Upper lobe of right lung (tissue), 1 donor: ENCODE data around the gene HIVEP3. TPM values are rescaled to one million over a fixed set of nuclear protein-coding genes. Genes with fewer than 3 reads are reported as not detected.

Experiments used
- ATAC-seq: fragments of 200-7000 bp; cut with Tn5 transposase; one replicate; pipeline ENCODE4 v1.9.1; 2020; ENCODE audit warnings: mild to moderate bottlenecking, moderate library complexity
- DNase-seq: peaks from one replicate; pipeline ENCODE4 v3.0.0-alpha.2; 2020
- H3K27ac ChIP-seq: fragments of 200-600 bp; one replicate; pipeline ENCODE4 v1.8.0; 2022
- H3K27me3 ChIP-seq: fragments of 200-600 bp; one replicate; pipeline ENCODE4 v1.8.0; 2022; ENCODE audit warnings: mild to moderate bottlenecking
- H3K36me3 ChIP-seq: fragments of 200-600 bp; one replicate; pipeline ENCODE4 v1.8.0; 2022
- H3K4me1 ChIP-seq: fragments of 200-600 bp; one replicate; pipeline ENCODE4 v1.8.0; 2022
- H3K4me3 ChIP-seq: fragments of 200-600 bp; one replicate; pipeline ENCODE4 v1.8.0; 2022; ENCODE audit warnings: mild to moderate bottlenecking
- H3K9me3 ChIP-seq: fragments of 200-600 bp; one replicate; pipeline ENCODE4 v1.8.0; 2022
- CTCF ChIP-seq: fragments of 200-600 bp; IDR thresholded peaks from one replicate; pipeline ENCODE4 v1.8.0; 2022; ENCODE audit warnings: antibody characterized with exemption
- intact Hi-C: fragments of 100-400 bp; cut with DNase I; formaldehyde crosslinking; loops from one replicate; pipeline ENCODE4 v1.11.0; 2022
- total RNA-seq: library from RNA; stranded (reverse); fragmentation: NEBNext Ultra II Directional; extraction: Animal tissue kit (Norgen Biotek cat#: 25700); gene quantifications from one replicate; pipeline ENCODE4 v1.2.1, GENCODE V29; 2021
- donor health status: DM: no; HTN: yes; CAD: no; lungs with severe emphysema.

HIVEP3 gene
- total RNA-seq, 1 donor from 2014 or later, result 16.6 TPM

DNA sequence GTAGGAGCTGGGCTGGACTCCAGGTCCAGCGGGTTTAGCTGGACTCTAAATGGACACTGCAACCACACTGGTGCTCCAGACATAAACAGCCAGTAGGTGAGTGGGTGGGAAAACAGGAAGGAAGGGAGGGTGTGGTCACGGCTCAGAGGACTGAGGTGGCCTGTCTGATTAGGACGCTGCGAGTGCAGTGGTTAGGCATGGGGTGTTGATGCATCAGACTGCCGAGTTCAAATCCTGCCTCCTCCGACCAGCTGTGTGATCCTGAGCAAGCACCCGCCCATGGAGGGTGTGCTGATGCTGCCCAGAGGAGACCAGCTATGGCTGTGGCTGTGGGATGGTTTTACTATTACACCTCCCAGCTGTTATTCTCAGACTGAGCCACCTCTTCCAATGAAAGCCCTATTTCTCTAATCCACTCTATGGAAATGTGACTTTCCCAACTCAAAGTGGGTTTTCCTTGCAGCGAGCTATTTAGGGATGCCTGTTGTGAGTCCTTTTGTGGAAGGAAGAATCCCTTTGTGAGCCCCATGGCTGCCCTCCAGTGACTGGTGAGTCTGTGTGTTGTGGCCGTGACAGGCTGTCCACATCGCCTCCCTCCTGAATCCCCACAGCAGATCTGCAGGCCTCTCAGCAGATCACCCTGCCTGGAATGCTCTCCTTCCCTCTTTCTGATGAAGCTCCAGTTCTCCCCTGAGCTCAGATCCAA is 377.7 kb downstream of the HIVEP3 start:
- H3K27me3 ChIP-seq, result no peaks in the 10 kb centered on the region
- H3K27ac ChIP-seq, result no peak overlapping the region
- ATAC-seq (peak; percentile 81), DNase-seq (peak; percentile 67)
- H3K9me3 ChIP-seq, result no peaks in the 10 kb centered on the region
- H3K36me3 ChIP-seq, result no peaks in the 10 kb centered on the region
- H3K4me3 ChIP-seq, result no peak overlapping the region
- peaks cover 13% of the 10 kb centered on the region for H3K4me1 ChIP-seq
- intact Hi-C loops, result no loop called here
- TF ChIP-seq CTCF, result no peak

DNA sequence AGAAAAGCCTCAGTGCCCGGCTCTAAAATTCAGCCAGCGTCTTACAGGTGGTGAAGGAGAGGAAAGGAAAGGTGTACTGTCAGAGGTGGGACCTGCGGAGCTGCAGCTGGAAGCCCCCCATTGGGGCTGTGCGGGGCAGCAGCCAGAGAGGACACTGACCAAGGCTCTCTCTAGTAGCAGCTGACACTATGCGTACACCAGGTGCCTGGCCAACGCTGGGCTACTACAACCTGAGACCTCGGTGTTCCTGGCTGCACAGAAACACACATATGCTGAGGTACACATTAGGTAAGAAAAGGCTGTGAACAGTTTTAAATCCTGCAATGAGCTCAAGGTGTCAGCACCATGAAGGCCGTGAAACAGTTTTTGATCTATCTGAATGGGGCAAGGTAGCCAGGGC is 378.7 kb downstream of the HIVEP3 start:
- no peak overlapping the region for H3K4me3 ChIP-seq
- H3K9me3 ChIP-seq, result no peaks in the 10 kb centered on the region
- intact Hi-C loops, result no loop called here
- no peak overlapping the region for H3K27ac ChIP-seq
- no peaks in the 10 kb centered on the region for H3K36me3 ChIP-seq
- no peak for TF ChIP-seq CTCF
- H3K4me1 ChIP-seq, result peaks cover 13% of the 10 kb centered on the region
- DNase-seq (peak; percentile 43), ATAC-seq (no peak)
- H3K27me3 ChIP-seq, result no peaks in the 10 kb centered on the region

DNA sequence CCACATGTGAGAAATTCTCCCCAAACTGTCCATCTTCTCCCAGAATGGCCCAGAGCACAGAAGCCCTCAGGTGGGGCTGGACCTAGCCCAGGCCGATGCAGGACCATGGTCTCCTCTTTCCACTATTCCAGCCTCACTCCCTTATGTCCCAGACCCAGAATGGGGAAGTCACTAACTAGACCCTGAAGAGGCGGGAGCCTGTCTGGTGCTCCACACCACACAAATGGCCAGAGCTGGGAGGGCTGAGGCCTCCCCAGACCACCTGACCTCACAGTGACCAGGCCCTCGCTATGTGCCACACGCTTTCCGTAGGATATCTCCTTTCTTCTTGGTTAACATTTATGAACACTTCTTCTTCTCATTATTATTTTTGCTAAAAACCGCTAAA is 379.3 kb downstream of the HIVEP3 start:
- no peaks in the 10 kb centered on the region for H3K9me3 ChIP-seq
- H3K27ac ChIP-seq, result no peak overlapping the region
- no peak for ATAC-seq
- peak; percentile 45 for DNase-seq
- H3K27me3 ChIP-seq, result no peaks in the 10 kb centered on the region
- no peaks in the 10 kb centered on the region for H3K36me3 ChIP-seq
- intact Hi-C loops, result no loop called here
- no peak overlapping the region for H3K4me3 ChIP-seq
- peaks cover 13% of the 10 kb centered on the region for H3K4me1 ChIP-seq
- no peak for TF ChIP-seq CTCF

DNA sequence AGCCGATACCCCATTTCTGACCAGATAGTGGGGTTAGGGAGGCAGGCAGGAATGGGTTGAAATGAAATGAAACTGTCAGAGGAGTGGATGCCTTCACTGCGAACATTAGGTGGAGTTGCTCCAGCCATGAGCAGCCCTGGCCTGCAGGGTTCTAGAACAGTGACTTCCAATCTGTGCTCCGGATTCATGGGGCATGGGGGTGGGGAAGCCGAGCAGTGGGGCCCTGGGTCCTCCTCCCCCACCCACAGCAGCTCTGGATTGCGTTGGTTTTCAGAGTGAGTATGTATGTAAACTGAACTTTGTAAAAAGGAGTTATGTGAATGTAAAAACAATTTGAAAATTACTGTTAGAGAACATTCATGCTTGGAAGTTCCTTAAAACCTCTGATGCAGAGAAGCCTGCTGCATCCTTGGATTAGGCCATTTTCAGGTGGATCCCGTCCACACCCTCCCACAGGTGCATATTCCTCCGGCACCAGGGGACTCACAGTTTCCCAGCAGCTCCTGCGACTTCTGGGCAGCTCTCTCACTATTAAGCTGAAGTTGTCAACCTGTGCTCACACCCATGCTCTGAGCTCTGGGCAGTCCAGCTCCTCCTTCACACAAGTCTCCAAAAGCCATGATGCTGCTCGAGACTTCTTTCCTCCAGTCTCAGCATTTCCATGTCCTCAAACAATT is 379.8 kb downstream of the HIVEP3 start:
- Histone ChIP-seq H3K27me3 (no peaks in the 10 kb centered on the region), H3K4me3 (no peak overlapping the region), H3K9me3 (no peaks in the 10 kb centered on the region), H3K4me1 (peaks cover 13% of the 10 kb centered on the region), H3K27ac (no peak overlapping the region), H3K36me3 (no peaks in the 10 kb centered on the region)
- TF ChIP-seq CTCF, result no peak
- peak; percentile 32 for DNase-seq
- intact Hi-C loops, result no loop called here
- no peak for ATAC-seq

DNA sequence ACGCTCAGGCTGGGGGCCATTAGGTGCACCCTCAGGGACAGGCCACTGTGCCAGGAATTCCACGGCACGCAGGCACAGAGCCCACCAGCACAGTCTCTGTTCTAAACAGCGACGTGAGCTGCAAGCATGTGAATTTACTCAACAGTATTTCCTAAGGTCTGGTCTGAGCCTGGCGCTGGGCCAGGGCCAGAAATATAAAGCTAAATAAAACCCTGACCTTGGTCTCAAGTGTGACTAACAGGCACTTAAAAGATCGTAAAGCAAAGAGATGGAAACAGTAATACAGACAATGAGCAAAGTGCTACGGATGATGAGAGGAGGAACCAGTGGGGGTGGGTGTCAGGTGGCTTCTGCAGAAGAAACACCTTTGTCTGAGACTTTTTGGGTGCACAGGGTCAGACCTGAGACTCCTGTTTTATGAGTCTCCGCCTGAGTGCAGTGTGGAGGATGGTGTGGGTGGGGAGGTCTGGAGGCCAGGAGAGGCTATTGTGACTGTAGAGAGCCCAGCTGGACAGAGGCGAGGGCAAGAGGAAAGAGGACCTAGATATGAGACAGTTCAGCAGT is 380.9 kb downstream of the HIVEP3 start:
- Histone ChIP-seq H3K27me3 (no peaks in the 10 kb centered on the region), H3K9me3 (no peaks in the 10 kb centered on the region), H3K27ac (no peak overlapping the region), H3K4me3 (no peak overlapping the region), H3K36me3 (no peaks in the 10 kb centered on the region), H3K4me1 (peaks cover 13% of the 10 kb centered on the region)
- TF ChIP-seq CTCF, result no peak
- intact Hi-C loops, result no loop called here
- ATAC-seq (no peak), DNase-seq (peak; percentile 69)
